Mesenchymal stem cell (in vitro differentiated cells and primary cell): Measurements from ENCODE around the gene IL4.

Source experiments
- DNase-seq: peaks from one replicate; pipeline ENCODE4 v3.0.0-alpha.2; 2013
- H2AFZ ChIP-seq: one replicate; pipeline ENCODE4 v1.6.1; 2013; ENCODE audit warnings: low read depth, mild to moderate bottlenecking, control low read depth, inconsistent platforms, low read length, moderate library complexity
- H2AK5ac ChIP-seq: 2 replicates; pipeline ENCODE4 v1.6.1; 2013; ENCODE audit warnings: low read length, moderate library complexity, mild to moderate bottlenecking, inconsistent platforms; ENCODE audit not compliant: severe bottlenecking
- H2BK120ac ChIP-seq: one replicate; pipeline ENCODE4 v1.6.1; 2013; ENCODE audit warnings: low read depth, mild to moderate bottlenecking, inconsistent platforms, low read length, moderate library complexity
- H2BK12ac ChIP-seq, 2 experiments: one replicate each; pipeline ENCODE4 v1.6.1; 2013; ENCODE audit warnings: inconsistent platforms in 2 of 2, low read length in 2 of 2, mild to moderate bottlenecking in 2 of 2, moderate library complexity in 2 of 2, control low read depth in 1 of 2
- H2BK15ac ChIP-seq: one replicate; pipeline ENCODE4 v1.6.1; 2013; ENCODE audit warnings: mild to moderate bottlenecking, low read depth, inconsistent platforms; ENCODE audit not compliant: poor library complexity, severe bottlenecking
- H2BK5ac ChIP-seq: 2 replicates; pipeline ENCODE4 v1.6.1; 2013; ENCODE audit warnings: low read depth, mild to moderate bottlenecking, low read length, control low read depth, inconsistent platforms; ENCODE audit not compliant: poor library complexity, severe bottlenecking
- H3K14ac ChIP-seq, 2 experiments: one replicate each; pipeline ENCODE4 v1.6.1; 2013; ENCODE audit warnings: inconsistent platforms in 2 of 2, low read length in 2 of 2, control low read depth in 1 of 2, mild to moderate bottlenecking in 1 of 2, moderate library complexity in 1 of 2
- H3K18ac ChIP-seq, 2 experiments: one replicate each; pipeline ENCODE4 v1.6.1; 2013; ENCODE audit warnings: inconsistent platforms in 2 of 2, low read length in 2 of 2, control low read depth in 1 of 2, low read depth in 1 of 2, mild to moderate bottlenecking in 1 of 2
- H3K23ac ChIP-seq, 2 experiments: one replicate each; pipeline ENCODE4 v1.6.1; 2013; ENCODE audit warnings: inconsistent platforms in 2 of 2, low read length in 2 of 2, mild to moderate bottlenecking in 2 of 2, moderate library complexity in 2 of 2, control low read depth in 1 of 2
- H3K27ac ChIP-seq: 2 replicates; pipeline ENCODE4 v1.5.1; 2013; ENCODE audit warnings: mild to moderate bottlenecking, moderate library complexity, low read length, control low read depth, inconsistent platforms; ENCODE audit not compliant: poor library complexity, severe bottlenecking
- H3K27me3 ChIP-seq, 2 experiments: 2 replicates each; pipeline versions ENCODE4 v1.6.1 to v1.7.0; 2013; ENCODE audit warnings: low read length in 2 of 2, mild to moderate bottlenecking in 2 of 2, moderate library complexity in 2 of 2, control low read depth in 1 of 2, inconsistent platforms in 1 of 2; ENCODE audit not compliant: control insufficient read depth in 1 of 2, insufficient read depth in 1 of 2
- H3K36me3 ChIP-seq, 2 experiments: 2 replicates each; pipeline versions ENCODE4 v1.6.1 to v1.7.0; 2013; ENCODE audit warnings: low read length in 2 of 2, control low read depth in 1 of 2, inconsistent platforms in 1 of 2, low read depth in 1 of 2, mild to moderate bottlenecking in 1 of 2; ENCODE audit not compliant: insufficient read depth in 2 of 2, control insufficient read depth in 1 of 2
- H3K4ac ChIP-seq, 2 experiments: one replicate each; pipeline ENCODE4 v1.6.1; 2013; ENCODE audit warnings: inconsistent platforms in 2 of 2, low read length in 2 of 2, mild to moderate bottlenecking in 2 of 2, moderate library complexity in 2 of 2, control low read depth in 1 of 2, low read depth in 1 of 2
- H3K4me1 ChIP-seq: 2 replicates; pipeline ENCODE4 v1.6.1; 2013; ENCODE audit warnings: low read depth, low read length, control low read depth; ENCODE audit not compliant: control insufficient read depth, insufficient read depth
- H3K4me2 ChIP-seq: 2 replicates; pipeline ENCODE4 v1.6.1; 2013; ENCODE audit warnings: low read length, mild to moderate bottlenecking, inconsistent platforms; ENCODE audit not compliant: poor library complexity, severe bottlenecking
- H3K4me3 ChIP-seq, 2 experiments: 2 replicates each; pipeline versions ENCODE4 v1.5.1 to v1.7.0; 2013; ENCODE audit warnings: low read length in 2 of 2, mild to moderate bottlenecking in 2 of 2, control low read depth in 1 of 2, low read depth in 1 of 2; ENCODE audit not compliant: insufficient read depth in 1 of 2
- H3K79me1 ChIP-seq: replicated peaks from 2 replicates; pipeline ENCODE4 v1.6.1; 2013; ENCODE audit warnings: mild to moderate bottlenecking, control low read depth, low read length, inconsistent platforms; ENCODE audit not compliant: poor library complexity, severe bottlenecking
- H3K9ac ChIP-seq: 2 replicates; pipeline ENCODE4 v1.7.0; 2013; ENCODE audit warnings: mild to moderate bottlenecking, low read length, moderate library complexity
- H3K9me3 ChIP-seq: 2 replicates; pipeline ENCODE4 v1.7.0; 2013; ENCODE audit warnings: mild to moderate bottlenecking, low read length; ENCODE audit not compliant: control insufficient read depth
- H4K8ac ChIP-seq: one replicate; pipeline ENCODE4 v1.6.1; 2013; ENCODE audit warnings: inconsistent platforms, mild to moderate bottlenecking, low read length, moderate library complexity
- H4K91ac ChIP-seq: one replicate; pipeline ENCODE4 v1.6.1; 2013; ENCODE audit warnings: mild to moderate bottlenecking, low read length, inconsistent platforms
- WGBS: methylation state at CpG from one replicate; pipeline ENCODE4 v1.1.7; 2013; ENCODE audit warnings: mixed read lengths; 5-methylcytosine and 5-hydroxymethylcytosine counted together

Gene IL4

DNA sequence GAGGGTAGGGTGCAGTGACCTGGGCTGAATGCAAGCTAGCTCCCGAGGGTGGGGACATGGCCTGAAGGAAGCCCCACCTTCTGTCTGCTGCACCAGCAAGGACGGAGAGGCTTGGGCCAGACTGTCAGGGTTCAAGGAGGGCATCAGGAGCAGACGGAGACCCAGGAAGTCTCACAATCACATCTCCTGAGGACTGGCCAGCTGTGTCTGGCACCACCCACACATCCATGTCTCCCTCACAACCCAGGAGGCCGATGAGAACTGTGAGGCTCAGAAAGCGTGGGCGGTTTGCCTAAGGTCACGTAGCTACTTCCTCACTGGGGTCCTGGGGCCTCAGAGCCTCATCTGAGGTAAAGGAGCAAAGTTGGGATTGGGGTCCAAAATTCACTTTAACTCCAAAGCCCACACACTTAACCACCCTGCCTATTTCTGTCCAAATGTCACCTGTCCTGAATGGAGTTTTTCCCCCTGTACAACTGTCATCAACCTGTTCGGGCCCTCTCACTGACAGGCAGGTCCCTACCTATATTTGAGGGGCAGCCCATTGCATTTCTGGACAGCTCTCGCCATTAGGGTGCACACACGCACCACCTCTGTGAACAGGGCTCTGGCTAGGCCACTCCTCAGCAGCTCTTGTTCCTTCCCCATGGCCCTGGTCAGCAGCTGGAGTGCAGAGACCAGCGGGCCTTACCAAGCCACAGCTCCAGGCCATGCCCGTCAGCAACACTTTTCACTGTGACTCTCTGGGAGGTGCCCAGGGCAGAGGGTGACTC lies 12.4 kb upstream of the IL4 start:
- no peak overlapping the region for H3K4ac ChIP-seq
- H2AFZ ChIP-seq, result no peak overlapping the region
- H3K18ac ChIP-seq, result no peak overlapping the region
- peaks cover 15% of the 10 kb centered on the region for H3K4me1 ChIP-seq
- H2BK15ac ChIP-seq, result no peak overlapping the region
- H2BK120ac ChIP-seq, result no peak overlapping the region
- peaks cover 0 to 2% of the 10 kb centered on the region in 2 experiments for H3K36me3 ChIP-seq
- H3K79me1 ChIP-seq, result no peaks in the 10 kb centered on the region
- no peak for DNase-seq
- no peak overlapping the region for H3K4me2 ChIP-seq
- no peak overlapping the region for H3K4me3 ChIP-seq
- H2AK5ac ChIP-seq, result no peak overlapping the region
- no peak overlapping the region for H3K27ac ChIP-seq
- no peaks in the 10 kb centered on the region for H3K9me3 ChIP-seq
- H2BK5ac ChIP-seq, result no peak overlapping the region
- H3K23ac ChIP-seq, result peak overlapping the region in 1 of 2 experiments; percentile 41
- 92% methylated on average over 11 of the region's 12 CpGs for WGBS
- H3K9ac ChIP-seq, result no peak overlapping the region
- H3K14ac ChIP-seq, result no peak overlapping the region
- H3K27me3 ChIP-seq, result peaks cover 9 to 22% of the 10 kb centered on the region in 2 experiments
- no peak overlapping the region for H4K91ac ChIP-seq
- H2BK12ac ChIP-seq, result no peak overlapping the region
- H4K8ac ChIP-seq, result no peak overlapping the region

DNA sequence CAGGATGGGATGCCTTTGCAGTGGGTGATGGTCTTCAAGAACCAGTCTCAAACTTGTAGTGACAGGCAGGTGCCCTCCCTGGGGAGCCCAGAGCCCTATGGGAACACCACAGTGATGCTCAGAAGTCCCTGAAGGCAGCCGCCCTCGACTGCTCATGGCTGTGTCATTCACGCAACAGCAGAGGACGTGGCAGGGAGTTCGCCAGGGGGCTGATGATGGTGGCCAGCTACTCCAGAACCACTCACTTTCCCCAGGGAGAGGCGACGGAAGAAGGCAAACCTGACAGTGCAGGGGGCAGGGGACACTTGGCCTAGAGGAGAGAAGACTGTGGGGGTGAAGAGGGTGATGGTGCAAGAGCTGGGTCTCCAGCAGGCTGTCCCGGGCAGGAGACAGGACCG lies 11.8 kb upstream of the IL4 start:
- Histone ChIP-seq H3K4me2 (no peak overlapping the region), H3K14ac (no peak overlapping the region), H3K79me1 (no peaks in the 10 kb centered on the region), H2AK5ac (no peak overlapping the region), H3K36me3 (peaks cover 0 to 2% of the 10 kb centered on the region in 2 experiments), H2BK5ac (no peak overlapping the region), H3K27ac (no peak overlapping the region), H4K8ac (no peak overlapping the region), H2BK12ac (no peak overlapping the region), H3K23ac (no peak overlapping the region), H3K18ac (no peak overlapping the region), H3K4ac (no peak overlapping the region), H2BK120ac (no peak overlapping the region), H3K27me3 (peaks cover 3 to 17% of the 10 kb centered on the region in 2 experiments), H2AFZ (no peak overlapping the region), H2BK15ac (no peak overlapping the region), H3K9ac (no peak overlapping the region), H4K91ac (no peak overlapping the region), H3K4me1 (peaks cover 11% of the 10 kb centered on the region), H3K9me3 (no peaks in the 10 kb centered on the region), H3K4me3 (no peak overlapping the region)
- 96% methylated on average over 7 of the region's 9 CpGs for WGBS
- no peak for DNase-seq

DNA sequence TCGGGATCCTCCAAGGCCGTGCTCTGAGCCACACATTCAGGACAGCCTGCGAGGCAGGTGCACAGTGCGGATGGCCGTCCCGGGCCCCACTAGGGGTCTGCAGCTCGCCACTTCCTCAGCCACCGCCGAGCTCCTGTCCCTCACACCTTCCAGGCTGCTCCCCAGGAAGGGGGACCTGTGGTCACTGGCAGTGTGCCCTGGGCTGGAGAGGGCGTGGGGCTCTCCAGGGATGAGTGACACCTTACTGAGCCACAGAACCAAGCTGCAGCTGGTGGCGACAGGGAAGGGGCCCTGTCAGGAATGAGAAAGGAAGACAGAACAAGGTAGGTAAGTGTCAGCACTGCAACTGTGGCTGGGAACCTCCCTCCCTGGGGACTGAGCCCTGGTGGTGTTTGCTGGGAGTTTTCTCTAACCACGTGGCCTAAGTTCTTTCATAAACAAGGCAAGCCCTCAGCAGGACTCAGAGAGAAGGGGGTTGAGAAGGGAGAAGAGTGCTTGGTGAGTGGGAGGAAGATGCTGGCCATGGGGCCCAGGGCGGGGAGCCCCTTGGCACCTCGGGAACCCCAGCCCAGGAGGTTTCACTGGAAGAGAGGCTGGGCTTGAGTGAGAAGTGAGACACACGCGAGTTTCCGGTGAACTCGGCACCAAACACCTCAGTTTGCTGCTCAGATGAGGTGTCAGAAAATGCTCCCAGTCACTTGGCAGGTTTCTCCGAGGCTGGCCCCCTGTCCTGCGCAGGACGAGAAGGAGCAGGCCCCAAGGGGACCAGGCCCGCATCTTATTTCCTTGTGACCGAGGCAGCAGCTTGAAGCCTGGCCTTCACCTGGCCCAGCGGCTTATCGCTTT lies 10.6 kb upstream of the IL4 start:
- 83% methylated on average over 25 of the region's 25 CpGs for WGBS
- Histone ChIP-seq H3K9me3 (no peaks in the 10 kb centered on the region), H2AK5ac (no peak overlapping the region), H3K27me3 (peaks cover 6 to 17% of the 10 kb centered on the region in 2 experiments), H3K18ac (peak overlapping the region in 1 of 2 experiments; percentile 13), H3K4me1 (peaks cover 11% of the 10 kb centered on the region), H4K8ac (no peak overlapping the region), H3K4me3 (no peak overlapping the region), H2BK12ac (peak overlapping the region in 1 of 2 experiments; percentile 81), H3K27ac (no peak overlapping the region), H3K4me2 (no peak overlapping the region), H3K14ac (peak overlapping the region in 1 of 2 experiments; percentile 76), H2BK5ac (no peak overlapping the region), H2BK15ac (no peak overlapping the region), H3K4ac (peak overlapping the region in 1 of 2 experiments; percentile 21), H3K9ac (no peak overlapping the region), H3K79me1 (no peaks in the 10 kb centered on the region), H3K23ac (no peak overlapping the region), H3K36me3 (peaks cover 0 to 2% of the 10 kb centered on the region in 2 experiments), H2AFZ (peak overlapping the region; percentile 57), H4K91ac (no peak overlapping the region), H2BK120ac (no peak overlapping the region)
- DNase-seq, result peak; percentile 49
